Neural progenitor cell (in vitro differentiated cells): ENCODE data around the gene OSCP1. TPM values are rescaled to one million over a fixed set of nuclear protein-coding genes. Genes with fewer than 3 reads are reported as not detected.

Source experiments
- DNase-seq: peaks from one replicate; pipeline ENCODE4 v3.0.0-alpha.2; 2016; ENCODE audit warnings: low spot score
- H2AFZ ChIP-seq: fragments of 200-600 bp; sonication (generic); replicated peaks from 2 replicates; pipeline ENCODE4 v1.6.1; 2016; ENCODE audit warnings: antibody characterized with exemption
- H3F3A ChIP-seq: fragments of 200-600 bp; sonication (generic); 2 replicates; pipeline ENCODE4 v1.6.1; 2016; ENCODE audit warnings: antibody characterized with exemption, low read depth
- H3K27ac ChIP-seq: fragments of 200-600 bp; sonication (generic); 2 replicates; pipeline ENCODE4 v1.5.1; 2016; ENCODE audit warnings: mild to moderate bottlenecking
- H3K27me3 ChIP-seq: fragments of 200-600 bp; sonication (generic); 2 replicates; pipeline ENCODE4 v1.6.1; 2016; ENCODE audit warnings: mild to moderate bottlenecking, moderate library complexity
- H3K36me3 ChIP-seq: fragments of 200-600 bp; sonication (generic); 2 replicates; pipeline ENCODE4 v1.5.1; 2016
- H3K4me1 ChIP-seq: fragments of 200-600 bp; sonication (generic); 2 replicates; pipeline ENCODE4 v1.6.1; 2016; ENCODE audit warnings: mixed run types
- H3K4me2 ChIP-seq: fragments of 200-600 bp; sonication (generic); 2 replicates; pipeline ENCODE4 v1.6.1; 2016
- H3K4me3 ChIP-seq: fragments of 200-600 bp; sonication (generic); 2 replicates; pipeline ENCODE4 v1.5.1; 2016
- H3K79me2 ChIP-seq: fragments of 200-600 bp; sonication (generic); 2 replicates; pipeline ENCODE4 v1.6.1; 2016; ENCODE audit warnings: low read depth
- H3K9ac ChIP-seq: fragments of 200-600 bp; sonication (generic); 2 replicates; pipeline ENCODE4 v1.6.1; 2016
- H3K9me3 ChIP-seq: fragments of 200-600 bp; sonication (generic); 2 replicates; pipeline ENCODE4 v1.5.1; 2016; ENCODE audit warnings: low read depth
- H4K20me1 ChIP-seq: fragments of 200-600 bp; sonication (generic); 2 replicates; pipeline ENCODE4 v1.6.1; 2016; ENCODE audit warnings: low read depth
- H3K27ac Mint-ChIP-seq: 3 replicates; pipeline ENCODE4 v1.8.0; 2021; ENCODE audit warnings: mixed read lengths
- H3K27me3 Mint-ChIP-seq: 2 replicates; pipeline ENCODE4 v1.8.0; 2022; ENCODE audit warnings: low read depth, mild to moderate bottlenecking, inconsistent platforms, moderate library complexity, mixed read lengths; ENCODE audit not compliant: insufficient read depth
- H3K36me3 Mint-ChIP-seq: 3 replicates; pipeline ENCODE4 v1.8.0; 2021; ENCODE audit warnings: mixed read lengths
- H3K4me1 Mint-ChIP-seq: 3 replicates; pipeline ENCODE4 v1.8.0; 2021; ENCODE audit warnings: mixed read lengths
- H3K4me3 Mint-ChIP-seq: 3 replicates; pipeline ENCODE4 v1.8.0; 2021; ENCODE audit warnings: mild to moderate bottlenecking, moderate library complexity, mixed read lengths
- H3K9me3 Mint-ChIP-seq: 3 replicates; pipeline ENCODE4 v1.8.0; 2020; ENCODE audit warnings: mixed read lengths
- EZH2 ChIP-seq: fragments of 200-600 bp; sonication (generic); IDR thresholded peaks from 2 replicates; pipeline ENCODE4 v1.6.1; 2017; ENCODE audit warnings: antibody characterized with exemption, mild to moderate bottlenecking, moderate library complexity
- EZH2phosphoT487 ChIP-seq: fragments of 200-600 bp; sonication (generic); IDR thresholded peaks from 2 replicates; pipeline ENCODE4 v1.6.1; 2017; ENCODE audit warnings: antibody characterized with exemption
- total RNA-seq: library from RNA; depleted of rRNA; stranded (reverse); fragments of >200 nt; gene quantifications from 2 replicates; pipeline ENCODE4 v1.2.3, GENCODE V29; 2015; ENCODE audit warnings: low replicate concordance
- TF ChIP-seq, protein P1 (sequence below): fragments of 200-600 bp; sonication (generic); IDR thresholded peaks from 2 replicates; pipeline ENCODE4 v1.5.1; 2017; ENCODE audit warnings: antibody characterized with exemption, mild to moderate bottlenecking

OSCP1 gene
- total RNA-seq, 1 donor from 2014 or later = 7.8 TPM

DNA sequence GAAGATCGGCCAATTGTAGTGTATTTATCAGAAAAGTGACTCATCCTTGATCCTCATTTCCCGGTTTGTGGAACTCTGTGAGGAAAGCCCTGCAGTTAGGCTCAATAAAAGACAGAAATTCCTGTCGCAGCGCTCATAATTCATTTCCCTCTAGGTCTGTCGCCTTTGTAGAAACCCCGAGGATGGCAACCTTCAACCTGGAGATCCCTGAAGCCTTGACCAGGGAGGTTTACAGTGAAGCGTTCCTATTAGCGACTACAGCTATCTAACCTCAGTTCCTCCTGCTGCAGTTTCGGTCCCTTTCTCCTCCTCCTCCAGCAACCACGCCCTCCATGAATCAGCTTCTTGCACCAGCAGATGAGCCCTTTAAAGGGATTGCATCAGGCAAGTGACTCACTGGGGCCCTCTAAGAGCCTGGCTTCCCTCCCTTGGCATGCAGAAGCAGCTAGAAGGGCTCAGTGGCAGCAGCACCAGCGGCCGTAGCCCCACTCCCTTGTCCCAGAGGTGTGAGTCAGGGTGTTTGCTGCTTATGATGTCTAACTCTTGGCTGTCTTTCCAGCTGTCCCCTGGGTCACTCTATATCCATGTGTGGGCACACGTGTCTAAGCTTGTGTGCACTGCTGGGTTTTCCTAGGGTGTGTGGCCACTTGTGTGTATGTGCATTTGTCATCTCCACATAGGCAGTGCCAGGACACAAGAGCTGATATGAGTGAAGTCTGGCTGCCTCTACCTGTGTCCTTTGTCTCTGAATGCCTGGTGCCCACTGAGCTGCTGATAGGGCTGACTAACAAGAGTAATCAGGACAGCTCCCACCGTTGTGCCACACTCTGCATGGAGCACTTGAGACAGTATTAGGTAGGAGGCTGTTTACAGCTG is 63.7 kb downstream of the OSCP1 start:
- DNase-seq = peak; percentile 87
- Histone ChIP-seq H4K20me1 (peaks cover 30% of the 10 kb centered on the region), H3K27ac (peak overlapping the region; percentile 83), H3K36me3 (no peaks in the 10 kb centered on the region), H3F3A (peaks cover 39% of the 10 kb centered on the region), H3K9ac (no peak overlapping the region), H3K4me3 (peak overlapping the region; percentile 58), H2AFZ (peak overlapping the region; percentile 79), H3K27me3 (no peaks in the 10 kb centered on the region), H3K9me3 (no peaks in the 10 kb centered on the region), H3K79me2 (peaks cover 38% of the 10 kb centered on the region), H3K4me2 (peak overlapping the region; percentile 91), H3K4me1 (peaks cover 27% of the 10 kb centered on the region)
- H3K27ac Mint-ChIP-seq = peak overlapping the region; percentile 97
- H3K27me3 Mint-ChIP-seq = peaks cover 4% of the 10 kb centered on the region
- no peaks in the 10 kb centered on the region for H3K9me3 Mint-ChIP-seq
- TF ChIP-seq, protein P1, sequence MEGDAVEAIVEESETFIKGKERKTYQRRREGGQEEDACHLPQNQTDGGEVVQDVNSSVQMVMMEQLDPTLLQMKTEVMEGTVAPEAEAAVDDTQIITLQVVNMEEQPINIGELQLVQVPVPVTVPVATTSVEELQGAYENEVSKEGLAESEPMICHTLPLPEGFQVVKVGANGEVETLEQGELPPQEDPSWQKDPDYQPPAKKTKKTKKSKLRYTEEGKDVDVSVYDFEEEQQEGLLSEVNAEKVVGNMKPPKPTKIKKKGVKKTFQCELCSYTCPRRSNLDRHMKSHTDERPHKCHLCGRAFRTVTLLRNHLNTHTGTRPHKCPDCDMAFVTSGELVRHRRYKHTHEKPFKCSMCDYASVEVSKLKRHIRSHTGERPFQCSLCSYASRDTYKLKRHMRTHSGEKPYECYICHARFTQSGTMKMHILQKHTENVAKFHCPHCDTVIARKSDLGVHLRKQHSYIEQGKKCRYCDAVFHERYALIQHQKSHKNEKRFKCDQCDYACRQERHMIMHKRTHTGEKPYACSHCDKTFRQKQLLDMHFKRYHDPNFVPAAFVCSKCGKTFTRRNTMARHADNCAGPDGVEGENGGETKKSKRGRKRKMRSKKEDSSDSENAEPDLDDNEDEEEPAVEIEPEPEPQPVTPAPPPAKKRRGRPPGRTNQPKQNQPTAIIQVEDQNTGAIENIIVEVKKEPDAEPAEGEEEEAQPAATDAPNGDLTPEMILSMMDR = no peak
- TF ChIP-seq EZH2 (no peak), EZH2phosphoT487 (no peak)
- peaks cover 6% of the 10 kb centered on the region for H3K36me3 Mint-ChIP-seq
- H3K4me3 Mint-ChIP-seq = peak overlapping the region; percentile 91
- peaks cover 42% of the 10 kb centered on the region for H3K4me1 Mint-ChIP-seq

- H3K36me3 Mint-ChIP-seq = peaks cover 2% of the 10 kb centered on the region
- H3K4me1 Mint-ChIP-seq = peaks cover 46% of the 10 kb centered on the region
- Histone ChIP-seq H3K27me3 (no peaks in the 10 kb centered on the region), H3K4me2 (peak within 1 kb of the TSS; percentile 99), H3K4me3 (peak within 1 kb of the TSS; percentile 92), H3K4me1 (peaks cover 27% of the 10 kb centered on the region), H3K9me3 (no peaks in the 10 kb centered on the region), H3K36me3 (no peaks in the 10 kb centered on the region), H3K9ac (peak within 1 kb of the TSS; percentile 66), H3F3A (peaks cover 39% of the 10 kb centered on the region), H4K20me1 (peaks cover 38% of the 10 kb centered on the region), H3K27ac (peak within 1 kb of the TSS; percentile 83), H3K79me2 (peaks cover 47% of the 10 kb centered on the region), H2AFZ (peak within 1 kb of the TSS; percentile 81)
- TF ChIP-seq, protein P1 = no peak
- TF ChIP-seq EZH2phosphoT487 (no peak), EZH2 (no peak)
- H3K4me3 Mint-ChIP-seq = peak within 1 kb of the TSS; percentile 94
- peaks cover 4% of the 10 kb centered on the region for H3K27me3 Mint-ChIP-seq
- DNase-seq = peak; percentile 100
- H3K9me3 Mint-ChIP-seq = no peaks in the 10 kb centered on the region
- peak within 1 kb of the TSS; percentile 97 for H3K27ac Mint-ChIP-seq
These were observed 64.6 kb downstream of the OSCP1 start, which contains the start of gene STK40 for GRCh38 chr1:36385410-36386264. Gene STK40, minus strand, starts transcription at chr1:36385924. Its CDS starts 24,592 bp downstream, at chr1:36361332.

GRCh38 chr1:36384542-36385409 is 65.5 kb downstream of the OSCP1 start:
- peaks cover 4% of the 10 kb centered on the region for H3K27me3 Mint-ChIP-seq
- Histone ChIP-seq H2AFZ (peak overlapping the region; percentile 81), H3K4me3 (peak overlapping the region; percentile 92), H3K9me3 (no peaks in the 10 kb centered on the region), H3K27me3 (no peaks in the 10 kb centered on the region), H3K4me1 (peaks cover 27% of the 10 kb centered on the region), H4K20me1 (peaks cover 43% of the 10 kb centered on the region), H3F3A (peaks cover 39% of the 10 kb centered on the region), H3K27ac (peak overlapping the region; percentile 61), H3K79me2 (peaks cover 56% of the 10 kb centered on the region), H3K4me2 (peak overlapping the region; percentile 99), H3K36me3 (no peaks in the 10 kb centered on the region), H3K9ac (peak overlapping the region; percentile 66)
- TF ChIP-seq, protein P1 = no peak
- TF ChIP-seq EZH2phosphoT487 (no peak), EZH2 (no peak)
- H3K27ac Mint-ChIP-seq = peak overlapping the region; percentile 47
- peak; percentile 69 for DNase-seq
- H3K36me3 Mint-ChIP-seq = peaks cover 2% of the 10 kb centered on the region
- H3K4me3 Mint-ChIP-seq = peak overlapping the region; percentile 94
- no peaks in the 10 kb centered on the region for H3K9me3 Mint-ChIP-seq
- H3K4me1 Mint-ChIP-seq = peaks cover 43% of the 10 kb centered on the region
